GM23338 (cell line): Measurements from ENCODE around the gene R3HDML.

Source experiments
- CREB1 ChIP-seq: fragments of 250-450 bp; sonication (Bioruptor Pico); IDR thresholded peaks from 2 replicates; pipeline ENCODE4 v1.5.0; 2020; ENCODE audit warnings: low read depth, mild to moderate bottlenecking, moderate library complexity
- CTCF ChIP-seq, 2 experiments: fragments of 200-600 bp in 1 of 2; sonication (generic) in 1 of 2; conservative IDR thresholded peaks; 2 replicates each; pipeline versions ENCODE4 v1.5.1 to v1.6.1; 2016 to 2017; ENCODE audit warnings: antibody characterized with exemption in 2 of 2, low read depth in 2 of 2, mild to moderate bottlenecking in 2 of 2, moderate library complexity in 1 of 2
- ETS1 ChIP-seq: IDR thresholded peaks from 2 replicates; pipeline ENCODE4 v1.6.1; 2016; ENCODE audit warnings: antibody characterized with exemption
- EZH2 ChIP-seq: fragments of 200-600 bp; sonication (generic); IDR thresholded peaks from one replicate; pipeline ENCODE4 v1.8.0; 2017; ENCODE audit warnings: antibody characterized with exemption, mild to moderate bottlenecking, low read depth; ENCODE audit not compliant: unreplicated experiment
- EZH2phosphoT487 ChIP-seq: fragments of 200-600 bp; sonication (generic); IDR thresholded peaks from one replicate; pipeline ENCODE4 v1.8.1; 2018; ENCODE audit warnings: antibody characterized with exemption; ENCODE audit not compliant: unreplicated experiment
- JUNB ChIP-seq: IDR thresholded peaks from one replicate; pipeline ENCODE4 v1.6.1; 2016; ENCODE audit warnings: antibody characterized with exemption; ENCODE audit not compliant: unreplicated experiment
- NANOG ChIP-seq: IDR thresholded peaks from 2 replicates; pipeline ENCODE4 v1.6.1; 2016; ENCODE audit warnings: antibody characterized with exemption, borderline replicate concordance
- POLR2AphosphoS5 ChIP-seq: IDR thresholded peaks from 2 replicates; pipeline ENCODE4 v1.6.1; 2016; ENCODE audit warnings: antibody characterized with exemption, low read depth
- REST ChIP-seq: IDR thresholded peaks from one replicate; pipeline ENCODE4 v1.6.1; 2018; ENCODE audit warnings: antibody characterized with exemption; ENCODE audit not compliant: unreplicated experiment
- STAT1 ChIP-seq: IDR thresholded peaks from one replicate; pipeline ENCODE4 v1.6.1; 2016; ENCODE audit warnings: antibody characterized with exemption; ENCODE audit not compliant: unreplicated experiment
- ZNF114 ChIP-seq: fragments of 250-450 bp; sonication (Bioruptor Pico); IDR thresholded peaks from 2 replicates; pipeline ENCODE4 v1.5.0; 2020; ENCODE audit warnings: mild to moderate bottlenecking, moderate library complexity
- ZNF331 ChIP-seq: fragments of 250-450 bp; sonication (Bioruptor Pico); IDR thresholded peaks from 2 replicates; pipeline ENCODE4 v1.5.0; 2020; ENCODE audit warnings: low read depth, mild to moderate bottlenecking, moderate library complexity
- ZNF462 ChIP-seq: fragments of 250-450 bp; sonication (Bioruptor Pico); IDR thresholded peaks from 2 replicates; pipeline ENCODE4 v1.5.0; 2020; ENCODE audit warnings: mild to moderate bottlenecking, moderate library complexity

GRCh38 chr20:44310664-44311639, 25.9 kb upstream of the R3HDML start, which contains the start of gene FITM2:
- TF ChIP-seq EZH2 (no peak), STAT1 (no peak), CTCF (conservative IDR thresholded peaks at IDR 0.05; ENCODE audit: low read depth in 2 of 2) (peak; percentile 73 to 97), ETS1 (no peak), POLR2AphosphoS5 (peak; percentile 79), CREB1 (CRISPR knock-in tag) (peak; percentile 63; the same call in 1 of the 2 replicates), EZH2phosphoT487 (no peak), REST (no peak), JUNB (no peak), NANOG (no peak), ZNF114 (no peak), ZNF462 (CRISPR knock-in tag) (no peak), ZNF331 (no peak)
